SK-N-SH treated with all-trans-retinoic acid at 6 μM for 48 hours (cell line): ENCODE measurements around the gene CRAMP1.

Experiments used
- ATAC-seq: fragments of 200-7000 bp; cut with Tn5 transposase; 3 replicates; pipeline ENCODE4 v1.9.1; 2020; ENCODE audit warnings: mild to moderate bottlenecking, moderate library complexity
- BACH2 ChIP-seq: fragments of 250-450 bp; sonication (Bioruptor Pico); IDR thresholded peaks from 2 replicates; pipeline ENCODE4 v1.9.0; 2021; ENCODE audit warnings: mild to moderate bottlenecking, borderline replicate concordance
- CREB5 ChIP-seq: fragments of 250-450 bp; sonication (Bioruptor Pico); IDR thresholded peaks from 2 replicates; pipeline ENCODE4 v1.5.1; 2020; ENCODE audit warnings: low read depth, mild to moderate bottlenecking, moderate library complexity
- CSDC2 ChIP-seq: fragments of 250-450 bp; sonication (Bioruptor Pico); IDR thresholded peaks from 2 replicates; pipeline ENCODE4 v1.5.0; 2020; ENCODE audit warnings: mild to moderate bottlenecking, moderate library complexity
- CSRNP3 ChIP-seq: fragments of 250-450 bp; sonication (Bioruptor Pico); IDR thresholded peaks from 2 replicates; pipeline ENCODE4 v1.5.1; 2021; ENCODE audit warnings: mild to moderate bottlenecking, moderate library complexity
- ESRRG ChIP-seq: fragments of 250-450 bp; sonication (Bioruptor Pico); IDR thresholded peaks from 2 replicates; pipeline ENCODE4 v1.6.1; 2021; ENCODE audit warnings: mild to moderate bottlenecking
- GLIS3 ChIP-seq: fragments of 250-450 bp; sonication (Bioruptor Pico); IDR thresholded peaks from 2 replicates; pipeline ENCODE4 v1.5.0; 2020; ENCODE audit warnings: mild to moderate bottlenecking, moderate library complexity
- ISL1 ChIP-seq: fragments of 250-450 bp; sonication (Bioruptor Pico); IDR thresholded peaks from 2 replicates; pipeline ENCODE4 v2.1.2; 2022; ENCODE audit warnings: mild to moderate bottlenecking, moderate library complexity
- OSR1 ChIP-seq: fragments of 250-450 bp; sonication (Bioruptor Pico); IDR thresholded peaks from 2 replicates; pipeline ENCODE4 v1.8.0; 2022; ENCODE audit warnings: moderate library complexity, mild to moderate bottlenecking, inconsistent platforms
- PPARA ChIP-seq: fragments of 250-450 bp; sonication (Bioruptor Pico); IDR thresholded peaks from 2 replicates; pipeline ENCODE4 v1.5.0; 2020; ENCODE audit warnings: mild to moderate bottlenecking, borderline replicate concordance
- RARB ChIP-seq: fragments of 250-450 bp; sonication (Bioruptor Pico); IDR thresholded peaks from 2 replicates; pipeline ENCODE4 v1.8.0; 2021; ENCODE audit warnings: mild to moderate bottlenecking, moderate library complexity
- SNAI2 ChIP-seq: fragments of 250-450 bp; sonication (Bioruptor Pico); IDR thresholded peaks from 2 replicates; pipeline ENCODE4 v1.5.0; 2020; ENCODE audit warnings: mild to moderate bottlenecking, moderate library complexity
- TCF4 ChIP-seq: fragments of 250-450 bp; sonication (Bioruptor Pico); IDR thresholded peaks from 2 replicates; pipeline ENCODE4 v1.8.0; 2021; ENCODE audit warnings: mild to moderate bottlenecking, moderate library complexity, borderline replicate concordance
- TOX ChIP-seq: fragments of 250-450 bp; sonication (Bioruptor Pico); IDR thresholded peaks from 2 replicates; pipeline ENCODE4 v1.8.0; 2021; ENCODE audit warnings: mild to moderate bottlenecking, moderate library complexity, borderline replicate concordance
- ZC3H10 ChIP-seq: fragments of 250-450 bp; sonication (Bioruptor Pico); IDR thresholded peaks from 2 replicates; pipeline ENCODE4 v1.5.1; 2021; ENCODE audit warnings: mild to moderate bottlenecking, moderate library complexity
- ZFP3 ChIP-seq: fragments of 250-450 bp; sonication (Bioruptor Pico); IDR thresholded peaks from 2 replicates; pipeline ENCODE4 v1.5.0; 2020; ENCODE audit warnings: mild to moderate bottlenecking, moderate library complexity
- ZFP30 ChIP-seq: fragments of 450-650 bp; formaldehyde crosslinking; IDR thresholded peaks from 2 replicates; pipeline ENCODE4 v1.5.0; 2022; ENCODE audit warnings: mild to moderate bottlenecking, moderate library complexity
- ZNF565 ChIP-seq: fragments of 450-650 bp; formaldehyde crosslinking; conservative IDR thresholded peaks from 2 replicates; pipeline ENCODE4 v1.5.0; 2020; ENCODE audit warnings: low read depth, mild to moderate bottlenecking, moderate library complexity
- ZNF70 ChIP-seq: fragments of 450-650 bp; formaldehyde crosslinking; IDR thresholded peaks from 2 replicates; pipeline ENCODE4 v1.5.0; 2020; ENCODE audit warnings: mild to moderate bottlenecking, moderate library complexity
- ZNF8 ChIP-seq: fragments of 450-650 bp; formaldehyde crosslinking; IDR thresholded peaks from 2 replicates; pipeline ENCODE4 v1.5.0; 2020; ENCODE audit warnings: mild to moderate bottlenecking, moderate library complexity
- TF ChIP-seq, protein P1 (sequence below): fragments of 250-450 bp; sonication (Bioruptor Pico); IDR thresholded peaks from 2 replicates; pipeline ENCODE4 v1.8.0; 2021; ENCODE audit warnings: low read depth, mild to moderate bottlenecking, moderate library complexity, borderline replicate concordance
- TF ChIP-seq, protein P2 (sequence below): fragments of 250-450 bp; sonication (Bioruptor Pico); IDR thresholded peaks from 2 replicates; pipeline ENCODE4 v1.5.0; 2020; ENCODE audit warnings: mild to moderate bottlenecking, moderate library complexity
- TF ChIP-seq, protein P3 (sequence below): fragments of 250-450 bp; sonication (Bioruptor Pico); IDR thresholded peaks from 2 replicates; pipeline ENCODE4 v1.8.0; 2020; ENCODE audit warnings: mild to moderate bottlenecking, moderate library complexity, borderline replicate concordance

Gene CRAMP1

GRCh38 chr16:1633310-1633709, 21.1 kb downstream of the CRAMP1 start:
- TF ChIP-seq, protein P1, sequence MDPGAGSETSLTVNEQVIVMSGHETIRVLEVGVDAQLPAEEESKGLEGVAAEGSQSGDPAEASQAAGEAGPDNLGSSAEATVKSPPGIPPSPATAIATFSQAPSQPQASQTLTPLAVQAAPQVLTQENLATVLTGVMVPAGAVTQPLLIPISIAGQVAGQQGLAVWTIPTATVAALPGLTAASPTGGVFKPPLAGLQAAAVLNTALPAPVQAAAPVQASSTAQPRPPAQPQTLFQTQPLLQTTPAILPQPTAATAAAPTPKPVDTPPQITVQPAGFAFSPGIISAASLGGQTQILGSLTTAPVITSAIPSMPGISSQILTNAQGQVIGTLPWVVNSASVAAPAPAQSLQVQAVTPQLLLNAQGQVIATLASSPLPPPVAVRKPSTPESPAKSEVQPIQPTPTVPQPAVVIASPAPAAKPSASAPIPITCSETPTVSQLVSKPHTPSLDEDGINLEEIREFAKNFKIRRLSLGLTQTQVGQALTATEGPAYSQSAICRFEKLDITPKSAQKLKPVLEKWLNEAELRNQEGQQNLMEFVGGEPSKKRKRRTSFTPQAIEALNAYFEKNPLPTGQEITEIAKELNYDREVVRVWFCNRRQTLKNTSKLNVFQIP = no peak
- TF ChIP-seq ISL1 = no peak
- no peak for TF ChIP-seq ESRRG
- no peak for TF ChIP-seq CSDC2 (CRISPR knock-in tag)
- TF ChIP-seq CSRNP3 (CRISPR knock-in tag) = no peak
- no peak for TF ChIP-seq ZC3H10 (CRISPR knock-in tag)
- no peak for TF ChIP-seq ZNF565
- TF ChIP-seq ZNF70 = no peak
- TF ChIP-seq PPARA (CRISPR knock-in tag) = no peak
- TF ChIP-seq, protein P2, sequence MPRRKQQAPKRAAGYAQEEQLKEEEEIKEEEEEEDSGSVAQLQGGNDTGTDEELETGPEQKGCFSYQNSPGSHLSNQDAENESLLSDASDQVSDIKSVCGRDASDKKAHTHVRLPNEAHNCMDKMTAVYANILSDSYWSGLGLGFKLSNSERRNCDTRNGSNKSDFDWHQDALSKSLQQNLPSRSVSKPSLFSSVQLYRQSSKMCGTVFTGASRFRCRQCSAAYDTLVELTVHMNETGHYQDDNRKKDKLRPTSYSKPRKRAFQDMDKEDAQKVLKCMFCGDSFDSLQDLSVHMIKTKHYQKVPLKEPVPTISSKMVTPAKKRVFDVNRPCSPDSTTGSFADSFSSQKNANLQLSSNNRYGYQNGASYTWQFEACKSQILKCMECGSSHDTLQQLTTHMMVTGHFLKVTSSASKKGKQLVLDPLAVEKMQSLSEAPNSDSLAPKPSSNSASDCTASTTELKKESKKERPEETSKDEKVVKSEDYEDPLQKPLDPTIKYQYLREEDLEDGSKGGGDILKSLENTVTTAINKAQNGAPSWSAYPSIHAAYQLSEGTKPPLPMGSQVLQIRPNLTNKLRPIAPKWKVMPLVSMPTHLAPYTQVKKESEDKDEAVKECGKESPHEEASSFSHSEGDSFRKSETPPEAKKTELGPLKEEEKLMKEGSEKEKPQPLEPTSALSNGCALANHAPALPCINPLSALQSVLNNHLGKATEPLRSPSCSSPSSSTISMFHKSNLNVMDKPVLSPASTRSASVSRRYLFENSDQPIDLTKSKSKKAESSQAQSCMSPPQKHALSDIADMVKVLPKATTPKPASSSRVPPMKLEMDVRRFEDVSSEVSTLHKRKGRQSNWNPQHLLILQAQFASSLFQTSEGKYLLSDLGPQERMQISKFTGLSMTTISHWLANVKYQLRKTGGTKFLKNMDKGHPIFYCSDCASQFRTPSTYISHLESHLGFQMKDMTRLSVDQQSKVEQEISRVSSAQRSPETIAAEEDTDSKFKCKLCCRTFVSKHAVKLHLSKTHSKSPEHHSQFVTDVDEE (CRISPR knock-in tag) = no peak
- no peak for TF ChIP-seq GLIS3
- no peak for TF ChIP-seq ZFP3 (CRISPR knock-in tag)
- no peak for TF ChIP-seq TOX (CRISPR knock-in tag)
- no peak for TF ChIP-seq SNAI2 (CRISPR knock-in tag)
- TF ChIP-seq TCF4 = no peak
- no peak for TF ChIP-seq ZFP30
- TF ChIP-seq, protein P3, sequence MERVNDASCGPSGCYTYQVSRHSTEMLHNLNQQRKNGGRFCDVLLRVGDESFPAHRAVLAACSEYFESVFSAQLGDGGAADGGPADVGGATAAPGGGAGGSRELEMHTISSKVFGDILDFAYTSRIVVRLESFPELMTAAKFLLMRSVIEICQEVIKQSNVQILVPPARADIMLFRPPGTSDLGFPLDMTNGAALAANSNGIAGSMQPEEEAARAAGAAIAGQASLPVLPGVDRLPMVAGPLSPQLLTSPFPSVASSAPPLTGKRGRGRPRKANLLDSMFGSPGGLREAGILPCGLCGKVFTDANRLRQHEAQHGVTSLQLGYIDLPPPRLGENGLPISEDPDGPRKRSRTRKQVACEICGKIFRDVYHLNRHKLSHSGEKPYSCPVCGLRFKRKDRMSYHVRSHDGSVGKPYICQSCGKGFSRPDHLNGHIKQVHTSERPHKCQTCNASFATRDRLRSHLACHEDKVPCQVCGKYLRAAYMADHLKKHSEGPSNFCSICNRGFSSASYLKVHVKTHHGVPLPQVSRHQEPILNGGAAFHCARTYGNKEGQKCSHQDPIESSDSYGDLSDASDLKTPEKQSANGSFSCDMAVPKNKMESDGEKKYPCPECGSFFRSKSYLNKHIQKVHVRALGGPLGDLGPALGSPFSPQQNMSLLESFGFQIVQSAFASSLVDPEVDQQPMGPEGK (CRISPR knock-in tag) = no peak
- no peak for TF ChIP-seq OSR1 (CRISPR knock-in tag)
- TF ChIP-seq BACH2 (CRISPR knock-in tag) = no peak
- TF ChIP-seq RARB = no peak
- ATAC-seq = no peak

DNA sequence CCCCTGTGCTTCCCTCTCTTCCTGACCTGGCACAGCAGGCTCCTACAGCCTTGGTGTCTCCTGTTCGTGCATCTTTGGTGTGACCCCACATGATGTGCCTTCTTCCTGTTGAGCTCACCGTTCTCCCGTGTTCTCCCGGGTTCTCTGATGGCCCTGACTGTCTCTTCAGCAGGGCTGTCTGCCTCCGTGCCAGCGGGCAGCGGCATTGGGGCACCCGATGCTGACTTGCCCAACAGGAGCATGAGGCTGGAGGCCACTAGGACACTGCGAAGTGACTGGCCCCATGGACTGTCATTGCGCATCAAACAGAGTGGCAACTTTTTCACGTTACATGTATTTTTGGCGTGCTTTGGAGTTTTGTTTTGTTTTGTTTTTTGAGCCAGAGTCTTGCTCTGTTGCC, 22.4 kb downstream of the CRAMP1 start:
- TF ChIP-seq ZFP30 = no peak
- no peak for TF ChIP-seq CSRNP3 (CRISPR knock-in tag)
- no peak for TF ChIP-seq ZC3H10 (CRISPR knock-in tag)
- TF ChIP-seq ZNF8 (CRISPR knock-in tag) = no peak
- TF ChIP-seq ZFP3 (CRISPR knock-in tag) = no peak
- no peak for TF ChIP-seq TOX (CRISPR knock-in tag)
- TF ChIP-seq TCF4 = no peak
- TF ChIP-seq, protein P3 (CRISPR knock-in tag) = no peak
- TF ChIP-seq CREB5 (CRISPR knock-in tag) = no peak
- no peak for TF ChIP-seq OSR1 (CRISPR knock-in tag)
- ATAC-seq = no peak
